NCI-H524 (cell line): ENCODE measurements around the gene TDG.
"Not testable (repeated sequence)": the region's sequence is repeated elsewhere in the genome, so short reads cannot be mapped to it uniquely, and the experiment has no call there.

Experiments
- DNase-seq, 2 experiments: peaks; one replicate each; lab custom pipeline; 2025; lab: John Stamatoyannopoulos, UW

The TDG gene

DNA sequence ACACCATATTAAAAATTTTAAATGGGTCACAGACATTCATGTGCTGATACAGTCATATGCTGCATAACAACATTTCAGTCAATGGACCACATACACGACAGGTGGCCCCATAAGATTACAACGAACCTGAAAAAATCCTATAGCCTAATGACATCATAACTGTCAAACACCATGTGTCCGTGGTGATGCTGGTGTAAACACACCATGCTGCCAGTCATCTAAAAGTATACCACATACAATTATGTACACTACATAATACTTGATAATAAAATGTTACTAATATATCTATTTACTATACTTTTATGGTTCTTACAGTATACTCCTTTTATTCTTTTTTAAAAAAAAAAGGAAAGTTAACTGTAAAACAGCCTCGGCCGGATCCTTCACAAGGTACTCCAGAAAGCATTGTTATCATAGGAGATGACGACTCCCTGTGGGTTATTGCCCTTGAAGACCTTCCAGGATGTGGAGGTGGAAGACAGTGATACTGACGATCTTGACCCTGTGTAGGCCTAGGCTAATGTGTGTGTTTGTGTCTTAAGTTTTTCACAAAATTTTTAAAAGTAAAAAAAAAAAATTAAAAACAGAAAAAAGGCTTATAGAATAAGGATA is 5.0 kb upstream of the TDG start:
- DNase-seq: peak; percentile 19 to 67

DNA sequence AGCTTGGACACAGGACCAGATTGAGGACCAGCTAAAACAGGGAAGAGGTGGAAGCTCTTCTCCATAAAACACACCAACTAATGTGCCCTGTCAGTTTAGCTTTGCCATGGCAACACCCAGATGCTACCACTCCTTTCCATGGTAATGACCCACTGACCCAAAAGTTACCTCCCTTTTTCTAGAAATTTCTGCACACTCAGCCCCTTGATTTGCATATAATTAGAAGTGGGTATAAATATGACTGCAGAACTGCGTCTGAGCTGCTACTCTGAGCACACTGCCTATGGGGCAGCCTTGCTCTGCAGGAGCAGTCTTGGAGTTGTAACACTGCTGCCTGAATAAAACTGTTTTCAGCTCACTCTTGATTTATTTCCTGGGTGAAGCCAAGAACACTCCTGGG is 3.2 kb upstream of the TDG start:
- no peak for DNase-seq

DNA sequence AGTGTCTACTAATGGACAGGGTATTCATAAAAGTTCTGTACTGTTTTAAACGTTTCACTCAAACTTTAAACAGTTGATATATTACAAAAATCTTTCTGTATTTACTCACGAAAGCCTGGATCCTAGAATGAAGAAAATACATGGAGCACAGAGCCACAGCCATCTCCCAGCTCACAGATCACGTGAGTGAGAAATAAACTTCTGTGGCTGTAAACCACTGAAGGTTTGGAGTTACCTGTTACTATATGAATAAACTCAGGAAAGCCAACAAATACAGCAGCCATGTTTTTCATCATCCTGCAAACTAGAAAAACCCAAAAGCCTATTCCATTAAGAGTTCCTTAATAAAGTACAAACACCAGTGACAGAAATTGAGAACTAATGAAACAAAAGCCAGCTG is 867 bp upstream of the TDG start:
- DNase-seq: no peak

DNA sequence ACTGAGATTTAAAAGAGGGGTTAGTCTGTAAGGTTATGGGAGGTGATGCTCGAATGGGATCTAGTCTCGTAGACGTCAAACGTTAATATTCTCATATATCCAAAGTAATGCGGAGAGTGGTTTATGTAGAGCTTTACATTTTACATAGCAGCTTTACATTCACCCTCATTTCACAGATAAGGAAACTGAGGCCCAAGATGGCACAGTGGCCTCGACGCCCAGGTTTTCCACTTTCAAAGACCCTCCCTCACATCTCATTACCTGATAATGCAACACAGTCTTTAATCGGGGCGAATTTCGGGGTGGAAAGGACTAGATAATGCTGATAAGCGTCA is 450 bp upstream of the TDG start:
- no peak for DNase-seq

DNA sequence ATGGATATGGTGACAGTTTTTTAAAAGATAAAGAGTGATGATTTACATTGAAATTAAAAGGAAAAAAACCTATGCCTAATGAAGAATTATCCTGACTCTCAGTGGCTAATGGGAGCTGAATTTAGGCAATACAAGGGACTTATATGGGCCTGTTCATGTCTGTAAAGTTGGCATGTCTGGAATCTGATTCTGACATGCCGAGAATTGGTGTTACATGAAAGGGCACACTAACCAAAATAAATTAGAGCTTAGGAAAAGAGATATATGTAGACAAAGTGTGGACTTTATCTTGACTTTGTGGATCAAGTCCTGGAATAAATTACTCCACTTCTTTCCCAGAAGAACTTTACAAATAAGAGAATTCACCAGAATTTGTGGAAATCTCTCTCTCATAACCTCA is 1.1 kb downstream of the TDG start:
- no peak for DNase-seq

DNA sequence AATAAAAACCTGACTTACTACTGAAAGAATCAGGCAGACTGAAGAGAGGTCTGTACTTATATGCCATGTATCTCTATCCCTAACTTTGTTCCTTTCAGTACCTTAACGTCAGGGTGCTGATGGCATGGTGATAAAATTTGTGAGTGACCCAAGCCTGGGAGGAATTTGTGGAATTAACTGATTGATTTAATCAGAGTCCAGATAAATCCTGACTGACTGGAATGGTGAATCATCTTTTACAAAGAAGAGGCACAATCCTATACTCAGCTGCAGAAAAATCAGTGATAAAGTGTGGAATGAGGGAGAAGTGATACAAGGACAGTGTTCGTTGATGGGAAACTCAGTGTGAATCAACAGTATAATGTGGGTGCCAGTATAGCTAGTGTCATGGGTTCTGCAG is 3.7 kb downstream of the TDG start:
- no peak for DNase-seq

DNA sequence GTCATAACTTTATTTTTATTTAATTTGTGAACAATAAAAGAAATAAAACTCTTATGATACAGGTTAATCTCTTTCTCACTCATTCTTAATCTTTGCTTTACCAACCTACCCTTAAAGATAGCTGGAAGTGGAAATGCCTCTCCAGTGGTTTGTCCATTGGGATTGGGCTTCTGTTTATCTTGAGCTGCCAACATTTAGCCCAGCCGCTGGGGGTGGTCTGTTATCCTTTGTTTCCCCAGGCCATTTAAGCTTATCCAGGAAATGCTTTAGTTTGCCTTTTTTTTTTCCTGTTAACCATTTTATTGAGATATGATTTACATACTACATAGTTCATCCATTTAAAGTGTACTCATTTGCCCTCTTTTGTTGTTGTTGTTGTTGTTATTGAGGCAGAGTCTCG is 8.2 kb downstream of the TDG start:
- no peak for DNase-seq

DNA sequence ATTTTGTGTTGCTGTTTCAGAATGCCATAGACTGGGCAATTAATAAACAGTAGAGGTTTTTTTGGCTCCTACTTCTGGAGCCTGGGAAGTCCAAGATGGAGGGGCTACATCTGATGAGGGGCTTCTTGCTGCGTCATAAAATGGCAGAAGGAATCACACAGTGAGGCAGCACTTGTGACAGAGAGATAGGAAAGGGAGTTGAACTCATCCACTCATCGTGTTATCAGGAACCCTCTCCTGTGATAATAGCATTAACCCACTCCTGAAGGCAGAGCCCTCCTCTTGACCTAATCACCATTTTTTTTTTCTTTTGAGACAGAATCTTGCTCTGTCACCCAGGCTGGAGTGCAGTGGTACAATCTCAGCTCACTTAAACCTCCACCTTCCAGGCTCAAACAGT is 9.7 kb downstream of the TDG start:
- no peak for DNase-seq

DNA sequence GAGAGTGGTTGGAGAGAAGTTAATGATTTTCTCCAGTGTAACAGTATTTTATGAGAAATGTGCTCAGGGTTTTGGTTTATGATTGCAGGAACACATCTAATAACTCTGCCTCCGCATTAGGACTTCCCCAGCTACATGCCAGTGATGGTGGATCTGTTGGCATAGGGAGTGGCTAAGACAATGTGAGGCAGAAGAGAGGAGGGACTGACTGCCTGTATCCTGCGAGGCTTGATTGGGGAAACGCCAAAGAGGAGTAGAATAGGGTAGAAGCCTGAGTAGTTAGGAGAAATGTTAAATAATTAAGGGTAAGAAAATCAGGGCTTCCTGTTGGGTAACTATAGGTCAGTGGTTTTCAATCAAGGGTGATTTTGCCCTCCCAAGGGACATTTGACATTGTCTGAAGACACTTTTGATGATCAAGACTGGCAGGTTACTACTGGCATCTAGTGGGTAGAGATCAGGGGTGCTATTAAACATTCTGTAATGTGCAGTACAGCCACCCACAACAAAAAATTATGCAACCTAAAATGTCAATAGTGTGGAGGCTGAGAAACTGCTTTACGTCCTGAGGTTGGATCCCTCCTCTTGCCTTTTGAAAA is 12.8 kb downstream of the TDG start:
- DNase-seq: no peak

DNA sequence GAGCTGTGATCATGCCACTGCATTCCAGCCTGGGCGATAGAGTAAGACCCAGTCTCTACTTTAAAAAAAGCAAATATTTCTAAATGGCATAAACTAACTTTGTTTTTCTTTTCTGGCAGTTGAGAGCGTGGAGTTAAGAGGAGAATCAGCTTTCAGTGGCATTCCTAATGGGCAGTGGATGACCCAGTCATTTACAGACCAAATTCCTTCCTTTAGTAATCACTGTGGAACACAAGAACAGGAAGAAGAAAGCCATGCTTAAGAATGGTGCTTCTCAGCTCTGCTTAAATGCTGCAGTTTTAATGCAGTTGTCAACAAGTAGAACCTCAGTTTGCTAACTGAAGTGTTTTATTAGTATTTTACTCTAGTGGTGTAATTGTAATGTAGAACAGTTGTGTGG is 21.2 kb downstream of the TDG start:
- no peak for DNase-seq

DNA sequence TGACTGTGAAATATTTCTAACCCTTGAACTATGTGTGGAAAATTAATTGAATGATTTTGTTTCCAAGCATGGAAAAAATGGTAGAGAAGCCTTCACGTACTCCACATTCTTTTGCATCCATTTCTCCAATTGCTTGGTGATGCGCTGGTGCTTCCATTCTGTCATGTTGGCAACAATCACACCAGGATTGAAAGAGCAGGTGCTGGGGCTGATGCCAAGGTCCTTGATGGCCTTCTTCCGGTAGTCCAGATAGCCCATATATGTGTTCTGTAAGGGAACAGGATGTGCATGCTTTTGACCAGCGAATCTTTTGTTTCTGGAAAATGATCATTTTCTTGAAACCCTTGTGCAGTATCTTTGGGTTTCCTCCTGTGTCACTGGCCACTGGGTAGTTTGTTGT is 28.6 kb downstream of the TDG start:
- DNase-seq: no peak

DNA sequence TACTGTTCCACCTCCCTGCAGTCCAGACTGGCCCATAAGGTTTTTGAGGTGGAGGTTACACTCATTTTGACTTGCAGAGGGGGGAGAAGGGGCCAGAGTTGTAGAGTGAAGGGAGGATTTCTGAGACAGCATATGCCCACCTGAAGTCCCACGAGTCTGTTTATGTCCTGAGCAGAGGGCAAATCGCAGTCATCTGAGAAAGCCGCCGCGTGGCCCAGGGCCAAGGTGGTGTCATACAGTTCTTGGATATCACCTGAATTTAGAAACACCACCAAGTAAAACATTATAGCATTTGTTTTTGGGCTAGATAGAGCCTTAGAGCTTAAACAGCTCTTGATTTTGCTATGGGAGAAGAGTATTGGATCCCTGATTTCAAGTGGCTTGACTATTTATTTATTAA is 30.9 kb downstream of the TDG start:
- DNase-seq: no peak

DNA sequence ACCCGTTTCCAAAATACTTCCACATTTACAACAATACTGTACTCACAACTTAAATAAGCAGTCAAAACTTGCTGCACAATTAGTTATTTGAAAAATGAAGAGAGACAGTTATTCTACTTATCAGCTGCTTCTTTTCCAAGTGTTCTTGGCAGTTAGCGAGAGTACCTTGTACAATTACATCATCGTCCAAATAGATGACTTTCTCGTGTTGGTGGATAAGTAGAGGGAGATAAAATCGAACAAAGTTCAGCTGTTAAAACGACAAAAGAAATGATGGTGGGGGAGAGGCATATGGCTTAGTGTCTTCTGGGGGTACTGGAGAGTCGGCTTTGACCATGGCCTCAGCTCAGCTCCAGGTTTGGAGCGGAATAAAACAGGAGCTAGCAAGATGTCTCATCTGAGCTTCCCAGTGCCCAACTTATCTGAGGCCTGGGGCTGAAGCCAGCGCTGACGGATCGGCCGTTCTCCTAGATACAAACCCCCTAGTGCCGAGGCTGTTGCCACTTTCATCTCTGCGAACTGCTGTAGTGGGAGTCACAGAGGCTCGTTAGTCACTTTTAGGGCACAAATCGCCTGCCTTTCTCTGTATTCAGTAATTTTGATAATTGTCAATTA is 31.7 kb downstream of the TDG start:
- no peak for DNase-seq

DNA sequence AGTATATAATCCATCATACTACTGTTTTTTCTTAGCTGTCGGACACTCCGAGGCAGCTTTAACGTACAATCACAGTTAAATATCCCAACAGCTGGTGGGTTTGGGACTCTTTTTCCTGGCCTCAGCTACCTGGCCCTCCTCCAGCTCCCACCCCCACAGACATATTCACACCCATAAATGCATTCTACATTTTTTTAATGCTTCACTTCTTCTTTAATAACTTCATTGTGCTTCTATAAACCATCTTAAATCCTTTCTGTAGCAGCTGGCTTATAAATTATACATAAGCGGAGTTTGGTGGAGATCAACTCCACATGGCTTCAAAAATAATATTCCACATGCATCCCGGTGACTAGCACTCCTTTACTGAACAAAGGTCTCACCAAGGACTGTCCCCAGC is 33.3 kb downstream of the TDG start:
- peak; percentile 25 to 82 for DNase-seq

DNA sequence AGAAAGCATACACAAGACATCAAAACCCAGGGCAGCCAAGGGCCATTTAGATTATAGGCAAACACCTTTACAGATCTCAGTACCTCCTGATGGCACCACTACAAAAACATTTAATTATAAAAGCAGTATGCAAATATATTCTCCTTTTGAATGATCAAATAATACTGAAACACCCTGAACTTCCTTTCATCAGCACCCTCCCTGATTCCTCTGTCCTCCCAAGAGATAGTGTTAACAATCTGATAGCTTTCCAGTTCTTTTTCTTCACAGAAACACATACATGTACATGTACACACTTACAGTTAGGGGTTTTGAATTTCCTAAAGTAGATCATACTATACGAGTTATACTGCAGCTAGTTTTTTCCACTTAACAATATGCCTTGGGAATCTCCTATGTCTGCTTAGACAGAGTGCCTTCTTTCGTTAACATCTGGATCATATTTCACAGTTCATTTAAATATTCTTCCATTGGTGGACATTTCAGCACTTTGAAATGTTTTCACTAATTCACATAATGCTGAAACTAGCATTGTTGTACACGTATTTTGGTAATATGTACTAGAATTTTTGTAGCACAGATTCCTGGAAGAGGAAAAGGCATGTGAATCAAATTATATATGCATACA is 35.2 kb downstream of the TDG start:
- DNase-seq: peak in 1 of 2 experiments; percentile 6

DNA sequence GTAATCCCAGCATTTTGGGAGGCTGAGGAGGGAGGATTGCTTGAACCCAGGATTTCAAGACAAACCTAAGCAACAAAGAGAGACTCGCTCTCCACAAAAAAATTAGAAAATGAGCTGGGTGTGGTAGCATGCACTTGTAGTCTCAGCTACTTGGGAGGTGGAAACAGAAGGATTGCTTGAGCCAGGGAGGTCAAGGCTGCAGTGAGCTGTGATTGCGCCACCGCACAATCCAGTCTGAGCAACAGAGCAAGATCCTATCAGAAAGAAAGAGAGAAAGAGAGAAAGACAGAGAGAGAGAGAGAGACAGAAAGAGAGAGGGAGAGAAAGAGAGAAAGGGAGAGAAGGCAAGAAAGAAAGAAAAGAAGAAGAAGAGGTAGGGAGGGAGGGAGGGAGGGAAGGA is 37.0 kb downstream of the TDG start:
- no peak for DNase-seq

DNA sequence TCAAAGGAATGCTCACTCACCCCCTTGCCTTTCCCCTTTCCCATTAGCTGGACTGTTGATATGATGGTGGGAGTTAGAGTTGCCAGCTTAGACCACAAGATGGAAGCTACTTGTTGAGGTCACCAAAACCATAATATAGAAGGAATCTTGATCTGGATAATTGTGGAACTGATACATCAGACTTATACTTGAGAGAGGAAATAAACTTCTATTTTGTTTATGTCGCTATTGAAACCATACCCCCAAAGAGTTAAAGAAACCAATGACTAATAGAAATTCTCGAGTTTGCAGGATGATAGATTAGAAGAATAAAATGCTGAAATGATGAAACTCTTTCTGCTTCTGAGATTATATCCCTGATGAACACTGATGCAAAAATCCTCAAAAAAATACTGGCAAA is 37.9 kb downstream of the TDG start:
- no peak for DNase-seq

DNA sequence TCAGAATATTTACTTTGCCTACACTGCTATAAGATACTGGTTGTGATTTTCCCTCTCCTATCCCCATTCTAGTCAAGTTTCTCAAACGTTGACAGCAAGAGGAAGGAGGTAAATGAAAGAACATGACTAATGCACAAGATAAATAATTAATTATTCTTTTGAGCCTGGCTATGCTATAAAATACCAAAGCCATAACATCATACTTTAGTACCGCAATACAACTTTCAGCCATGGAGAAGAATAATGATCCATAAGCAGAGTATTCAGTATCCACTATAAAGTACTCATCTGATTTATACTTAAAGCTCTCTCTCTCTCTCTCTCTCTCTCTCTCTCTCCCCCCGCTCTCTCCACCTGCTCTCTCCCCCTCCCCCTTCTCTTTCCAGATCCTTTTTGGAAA is 41.3 kb downstream of the TDG start:
- DNase-seq: no peak

DNA sequence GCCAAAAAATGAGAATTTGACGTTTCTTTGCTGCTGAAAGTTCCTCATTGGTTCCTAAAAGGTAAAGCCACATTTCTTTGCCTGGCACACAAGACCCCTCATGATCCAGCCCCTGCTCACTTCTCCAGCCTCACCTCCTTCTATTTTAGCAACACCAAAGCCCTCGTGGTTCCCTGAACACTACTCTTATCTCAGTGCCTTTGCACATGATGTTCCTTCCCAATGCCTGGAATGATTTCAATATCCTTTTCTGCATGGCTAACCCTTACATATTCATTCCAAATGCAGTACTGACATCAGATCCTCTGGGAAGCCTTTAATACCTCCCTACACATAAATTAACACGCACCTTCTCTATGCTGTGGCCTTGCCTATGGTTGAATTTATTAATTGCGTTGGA is 44.4 kb downstream of the TDG start:
- DNase-seq: no peak

DNA sequence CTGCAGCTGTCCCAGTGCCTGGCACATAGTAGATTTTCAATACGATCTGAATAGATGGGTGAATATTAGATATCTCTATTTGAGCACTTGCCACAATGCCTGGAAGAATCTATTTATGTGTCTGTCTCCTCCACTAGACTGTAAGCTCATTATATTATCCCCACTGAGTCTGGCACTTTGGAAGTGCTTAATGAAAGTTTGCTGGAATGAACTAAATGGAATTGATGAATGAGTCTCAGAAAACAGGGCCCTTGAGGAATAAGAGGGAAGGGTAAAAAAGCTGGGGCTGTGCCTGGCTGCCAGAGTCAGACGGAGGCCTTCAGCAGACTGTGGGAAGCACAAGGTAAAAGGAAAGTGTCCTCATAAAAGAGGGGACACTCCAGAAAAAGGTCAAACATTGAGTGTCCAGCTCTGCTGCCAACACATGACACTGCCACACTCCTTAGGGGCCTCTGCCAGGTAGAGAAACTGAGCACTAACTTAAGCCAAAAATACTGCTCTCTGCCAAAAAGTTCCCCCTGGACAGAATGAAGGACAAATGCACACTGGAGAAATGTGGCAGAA is 45.0 kb downstream of the TDG start:
- no peak for DNase-seq

DNA sequence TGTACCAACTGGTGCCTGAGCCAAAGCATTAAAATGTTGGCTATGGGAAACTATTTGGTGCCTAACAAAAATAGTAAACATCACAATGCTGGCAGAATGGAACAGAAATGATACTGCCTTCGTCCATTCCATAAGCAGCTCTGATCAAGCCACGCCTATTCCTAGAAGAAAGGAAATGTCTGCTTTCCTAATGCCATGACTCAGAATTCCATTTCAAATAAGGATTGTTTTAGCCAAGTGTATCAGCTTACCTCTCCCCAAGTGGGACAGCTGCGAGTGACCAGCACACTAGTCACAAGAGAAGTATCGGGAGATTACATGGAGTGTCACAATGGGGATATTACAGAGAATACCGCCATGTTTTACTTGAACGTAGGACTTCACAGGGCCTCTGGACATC is 45.6 kb downstream of the TDG start:
- peak in 1 of 2 experiments; percentile 21 for DNase-seq

DNA sequence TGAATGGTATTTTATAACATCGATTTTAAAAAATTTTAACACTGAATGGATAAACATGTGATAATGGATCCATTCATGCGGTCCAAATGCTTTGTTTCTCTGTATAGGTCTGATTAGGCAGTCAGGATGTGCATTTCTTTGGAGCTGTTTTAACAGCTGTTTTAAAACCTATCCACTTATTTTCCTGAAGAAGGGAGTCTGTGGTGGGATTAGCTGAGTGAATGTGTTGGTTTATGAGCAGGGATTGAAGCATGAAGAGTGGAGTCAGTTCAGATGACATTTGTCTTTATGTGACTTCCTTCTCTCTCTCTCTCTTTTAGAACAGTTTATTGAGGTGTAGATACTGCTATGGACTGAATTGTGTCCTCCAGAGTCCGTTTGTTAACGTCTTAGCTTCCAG is 46.7 kb downstream of the TDG start:
- DNase-seq: peak in 1 of 2 experiments; percentile 59

DNA sequence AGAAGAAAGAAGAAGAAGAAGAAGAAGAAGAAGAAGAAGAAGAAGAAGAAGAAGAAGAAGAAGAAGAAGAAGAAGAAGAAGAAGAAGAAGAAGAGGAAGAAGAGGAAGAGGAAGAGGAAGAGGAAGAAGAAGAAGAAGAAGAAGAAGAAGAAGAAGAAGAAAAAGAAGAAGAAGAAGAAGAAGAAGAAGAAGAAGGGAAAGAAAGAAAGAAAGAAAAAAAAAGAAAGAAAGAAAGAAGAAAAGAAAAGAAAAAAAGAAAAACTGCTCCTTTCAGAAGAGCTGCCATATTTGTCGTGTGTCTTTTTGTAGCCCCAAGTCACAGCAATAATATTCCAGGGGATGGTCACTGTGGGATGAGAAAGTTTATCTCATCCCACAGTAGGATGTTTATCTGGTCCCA is 56.2 kb downstream of the TDG start:
- DNase-seq: not testable (repeated sequence)
